DOHH2 (cell line): ENCODE measurements around the gene TNFAIP2.
A peak's percentile ranks its signal among the peaks of the same experiment; 100 is the strongest.

Experiments used
- EZH2phosphoT487 ChIP-seq: fragments of 200-600 bp; sonication (generic); IDR thresholded peaks from 2 replicates; pipeline ENCODE4 v1.6.1; 2017; ENCODE audit warnings: borderline replicate concordance, mild to moderate bottlenecking, antibody characterized with exemption, low read length, moderate library complexity, mixed read lengths
- TF ChIP-seq, protein P1 (sequence below): fragments of 200-600 bp; sonication (generic); IDR thresholded peaks from one replicate; pipeline ENCODE4 v1.5.1; 2014; ENCODE audit warnings: antibody characterized with exemption, mild to moderate bottlenecking, low read depth, low read length; ENCODE audit not compliant: poor library complexity, severe bottlenecking

DNA sequence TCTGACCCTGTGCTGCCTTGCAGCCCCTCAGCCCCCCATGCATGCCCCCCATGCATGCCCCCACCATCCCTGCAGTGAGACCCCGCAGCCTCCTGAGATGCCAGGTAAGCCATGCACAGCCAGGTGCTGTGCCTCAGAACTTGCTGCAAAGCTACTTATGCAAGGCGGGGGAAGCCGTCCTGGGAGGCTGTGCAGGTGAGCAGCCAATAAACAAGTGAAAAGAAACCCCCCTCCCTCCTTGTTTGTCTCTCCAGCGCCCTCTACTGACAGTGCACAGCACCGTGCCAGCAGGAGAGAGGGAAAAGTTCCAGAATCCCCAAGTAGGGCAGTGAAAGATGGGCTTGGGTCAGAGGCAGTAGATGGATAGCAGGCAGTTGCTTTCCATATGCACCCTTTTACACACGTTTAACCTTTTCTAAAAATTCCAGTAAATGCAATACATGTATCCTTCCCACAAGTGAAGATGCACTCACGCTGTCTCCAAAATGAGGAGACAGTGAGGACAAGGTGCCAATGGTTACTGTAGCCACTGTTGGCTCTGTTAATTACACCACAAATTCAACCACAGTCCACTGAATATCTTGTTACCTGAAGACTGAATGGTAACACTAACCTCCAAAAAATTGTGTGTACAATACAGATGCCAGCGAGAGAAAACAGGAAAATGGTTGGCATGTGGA is 18.0 kb downstream of the TNFAIP2 start:
- TF ChIP-seq, protein P1, sequence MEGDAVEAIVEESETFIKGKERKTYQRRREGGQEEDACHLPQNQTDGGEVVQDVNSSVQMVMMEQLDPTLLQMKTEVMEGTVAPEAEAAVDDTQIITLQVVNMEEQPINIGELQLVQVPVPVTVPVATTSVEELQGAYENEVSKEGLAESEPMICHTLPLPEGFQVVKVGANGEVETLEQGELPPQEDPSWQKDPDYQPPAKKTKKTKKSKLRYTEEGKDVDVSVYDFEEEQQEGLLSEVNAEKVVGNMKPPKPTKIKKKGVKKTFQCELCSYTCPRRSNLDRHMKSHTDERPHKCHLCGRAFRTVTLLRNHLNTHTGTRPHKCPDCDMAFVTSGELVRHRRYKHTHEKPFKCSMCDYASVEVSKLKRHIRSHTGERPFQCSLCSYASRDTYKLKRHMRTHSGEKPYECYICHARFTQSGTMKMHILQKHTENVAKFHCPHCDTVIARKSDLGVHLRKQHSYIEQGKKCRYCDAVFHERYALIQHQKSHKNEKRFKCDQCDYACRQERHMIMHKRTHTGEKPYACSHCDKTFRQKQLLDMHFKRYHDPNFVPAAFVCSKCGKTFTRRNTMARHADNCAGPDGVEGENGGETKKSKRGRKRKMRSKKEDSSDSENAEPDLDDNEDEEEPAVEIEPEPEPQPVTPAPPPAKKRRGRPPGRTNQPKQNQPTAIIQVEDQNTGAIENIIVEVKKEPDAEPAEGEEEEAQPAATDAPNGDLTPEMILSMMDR = peak; percentile 97
- no peak for TF ChIP-seq EZH2phosphoT487
